Measurements from ENCODE around the gene TERT.
"Not testable (repeated sequence)": the region's sequence is repeated elsewhere in the genome, so short reads cannot be mapped to it uniquely, and the experiment has no call there.

Gene TERT

GRCh38 chr5:1231354-1231905, 63.4 kb downstream of the TERT start:
- DNase-seq = no peak

- no peak for DNase-seq
These were observed 64.3 kb downstream of the TERT start for GRCh38 chr5:1230551-1230950.

GRCh38 chr5:1229822-1230221, 65.0 kb downstream of the TERT start:
- no peak for DNase-seq

GRCh38 chr5:1229023-1229422, 65.8 kb downstream of the TERT start:
- DNase-seq = not testable (repeated sequence)

- no peak for DNase-seq
These were observed 66.7 kb downstream of the TERT start for GRCh38 chr5:1228120-1228519.

- no peak for DNase-seq
These were observed 67.2 kb downstream of the TERT start for GRCh38 chr5:1227667-1228066.

GRCh38 chr5:1226839-1227581, 67.9 kb downstream of the TERT start:
- no peak for DNase-seq

GRCh38 chr5:1226231-1226630, 68.6 kb downstream of the TERT start:
- no peak for DNase-seq

GRCh38 chr5:1225081-1225480, 69.8 kb downstream of the TERT start, which contains the start of gene SLC6A18:
TSS of gene SLC6A18 (plus strand) at chr5:1225381. CDS start at chr5:1225478, 97 bp downstream.
- DNase-seq = no peak

GRCh38 chr5:1224631-1225030, 70.2 kb downstream of the TERT start:
- DNase-seq = no peak

GRCh38 chr5:1223278-1223670, 71.6 kb downstream of the TERT start:
- no peak for DNase-seq

- DNase-seq = no peak
These were observed 72.1 kb downstream of the TERT start for GRCh38 chr5:1222621-1223277.

- no peak for DNase-seq
These were observed 72.7 kb downstream of the TERT start for GRCh38 chr5:1222147-1222546.

- no peak for DNase-seq
These were observed 73.1 kb downstream of the TERT start for GRCh38 chr5:1221721-1222120.

- no peak for DNase-seq
These were observed 74.0 kb downstream of the TERT start for GRCh38 chr5:1220831-1221230.

- no peak for DNase-seq
These were observed 74.5 kb downstream of the TERT start for GRCh38 chr5:1220351-1220750.

- DNase-seq = no peak
These were observed 75.1 kb downstream of the TERT start for GRCh38 chr5:1219768-1220100.

- no peak for DNase-seq
These were observed 75.6 kb downstream of the TERT start for GRCh38 chr5:1219098-1219767.

- DNase-seq = no peak
These were observed 76.4 kb downstream of the TERT start for GRCh38 chr5:1218351-1219080.

- DNase-seq = no peak
These were observed 77.2 kb downstream of the TERT start for GRCh38 chr5:1217596-1218206.

GRCh38 chr5:1216918-1217295, 78.0 kb downstream of the TERT start:
- DNase-seq = no peak

- DNase-seq = no peak
These were observed 78.5 kb downstream of the TERT start for GRCh38 chr5:1216211-1216917.
